GM23338 (cell line): ENCODE data around the gene FRAT1.

Experiments
- CREB1 ChIP-seq: fragments of 250-450 bp; sonication (Bioruptor Pico); IDR thresholded peaks from 2 replicates; pipeline ENCODE4 v1.5.0; 2020; ENCODE audit warnings: low read depth, mild to moderate bottlenecking, moderate library complexity
- EZH2phosphoT487 ChIP-seq: fragments of 200-600 bp; sonication (generic); IDR thresholded peaks from one replicate; pipeline ENCODE4 v1.8.1; 2018; ENCODE audit warnings: antibody characterized with exemption; ENCODE audit not compliant: unreplicated experiment

DNA sequence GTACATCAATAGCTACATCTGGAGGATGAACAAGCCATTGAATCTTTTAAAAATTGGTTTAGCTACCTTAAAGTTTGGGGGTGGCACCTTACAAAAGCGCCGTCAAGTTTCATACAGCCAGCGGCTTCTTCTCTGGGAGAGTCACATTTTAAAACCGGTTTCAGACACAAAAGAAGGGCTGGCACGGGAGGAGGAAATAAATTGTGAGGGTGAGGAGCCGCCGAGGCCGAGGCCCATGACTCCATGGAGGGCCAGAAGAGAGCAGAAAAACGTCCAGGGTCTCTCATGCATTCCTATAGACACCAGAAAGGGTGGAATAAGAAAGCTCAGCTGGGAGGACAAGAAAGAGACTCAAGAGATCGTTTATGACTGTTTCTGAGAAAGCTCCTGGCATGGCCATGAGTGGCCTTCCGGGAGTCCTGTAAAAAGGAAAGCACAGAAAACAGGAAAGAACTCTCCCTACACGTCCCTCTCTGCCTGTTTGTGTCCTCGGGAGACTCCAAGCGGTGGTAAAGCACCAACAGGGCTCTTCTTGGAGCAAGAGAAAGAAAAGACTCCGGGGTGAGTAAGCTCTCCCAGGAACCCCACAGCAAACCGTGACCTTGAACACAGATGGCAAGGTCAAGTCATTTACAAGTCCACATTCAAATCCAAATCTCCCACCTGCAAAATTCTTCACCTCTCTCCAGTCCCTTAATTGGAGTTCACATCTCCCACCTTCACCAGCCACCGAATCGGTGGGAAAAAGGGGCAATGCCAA lies 13.7 kb downstream of the FRAT1 start:
- TF ChIP-seq CREB1 (CRISPR knock-in tag) (no peak), EZH2phosphoT487 (no peak)
